Activated naive CD8-positive, alpha-beta T cell (primary cell): ENCODE data around the gene CPEB2.
"Not testable (repeated sequence)": the region's sequence is repeated elsewhere in the genome, so short reads cannot be mapped to it uniquely, and the experiment has no call there.

Source experiments
- H3K27ac Mint-ChIP-seq: one replicate; pipeline ENCODE4 v1.8.0; 2021; ENCODE audit warnings: mixed read lengths
- H3K27me3 Mint-ChIP-seq: one replicate; pipeline ENCODE4 v1.8.0; 2021; ENCODE audit warnings: mixed read lengths
- H3K36me3 Mint-ChIP-seq: one replicate; pipeline ENCODE4 v1.8.0; 2021; ENCODE audit warnings: mixed read lengths
- H3K4me1 Mint-ChIP-seq: one replicate; pipeline ENCODE4 v1.8.0; 2021; ENCODE audit warnings: low read depth, mixed read lengths
- H3K4me3 Mint-ChIP-seq: one replicate; pipeline ENCODE4 v1.8.0; 2021; ENCODE audit warnings: mild to moderate bottlenecking, mixed read lengths
- H3K9me3 Mint-ChIP-seq: one replicate; pipeline ENCODE4 v1.8.0; 2021; ENCODE audit warnings: low read depth, mixed read lengths

Gene CPEB2

GRCh38 chr4:15063341-15063740, 61.1 kb downstream of the CPEB2 start:
- H3K36me3 Mint-ChIP-seq: peaks cover 18% of the 10 kb centered on the region
- H3K4me1 Mint-ChIP-seq: no peaks in the 10 kb centered on the region
- H3K4me3 Mint-ChIP-seq: no peak overlapping the region
- H3K9me3 Mint-ChIP-seq: no peaks in the 10 kb centered on the region
- no peaks in the 10 kb centered on the region for H3K27me3 Mint-ChIP-seq
- H3K27ac Mint-ChIP-seq: no peak overlapping the region

DNA sequence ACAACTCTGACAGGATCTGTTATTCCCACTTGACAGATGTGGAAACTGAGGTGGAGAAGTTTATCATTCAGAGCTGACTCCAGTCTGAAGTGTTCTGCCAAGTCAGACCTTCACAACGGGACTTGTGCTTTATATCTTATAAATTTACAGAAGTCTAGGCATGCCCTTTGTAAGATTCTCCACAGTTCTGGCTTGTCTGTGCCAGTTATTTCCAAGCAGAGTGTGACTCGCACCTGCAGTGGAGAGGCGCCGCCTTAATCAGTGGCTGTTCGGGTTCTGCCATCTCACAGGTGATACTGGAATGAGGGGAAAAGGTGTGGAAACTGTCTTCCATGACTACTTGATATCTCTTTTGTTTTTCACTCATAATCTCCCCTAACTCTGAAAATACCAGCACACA, 63.2 kb downstream of the CPEB2 start:
- H3K27ac Mint-ChIP-seq: no peak overlapping the region
- H3K27me3 Mint-ChIP-seq: no peaks in the 10 kb centered on the region
- no peak overlapping the region for H3K4me3 Mint-ChIP-seq
- H3K4me1 Mint-ChIP-seq: no peaks in the 10 kb centered on the region
- H3K9me3 Mint-ChIP-seq: no peaks in the 10 kb centered on the region
- peaks cover 17% of the 10 kb centered on the region for H3K36me3 Mint-ChIP-seq

DNA sequence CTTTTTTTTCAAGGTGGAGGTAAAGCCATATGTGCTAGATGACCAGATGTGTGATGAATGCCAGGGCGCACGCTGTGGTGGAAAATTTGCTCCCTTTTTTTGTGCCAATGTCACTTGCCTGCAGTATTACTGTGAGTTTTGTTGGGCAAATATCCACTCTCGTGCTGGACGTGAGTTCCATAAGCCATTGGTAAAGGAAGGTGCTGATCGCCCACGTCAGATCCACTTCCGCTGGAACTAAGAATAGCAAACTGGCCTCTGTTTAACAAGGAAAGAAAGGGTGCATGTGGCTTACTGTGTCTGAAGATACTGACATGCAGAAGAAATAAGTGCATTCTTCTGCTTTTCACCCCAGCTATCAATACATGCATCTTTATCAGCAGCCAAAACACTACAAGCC, 63.9 kb downstream of the CPEB2 start:
- Mint-ChIP-seq H3K4me1 (no peaks in the 10 kb centered on the region), H3K4me3 (no peak overlapping the region), H3K9me3 (no peaks in the 10 kb centered on the region), H3K36me3 (peaks cover 22% of the 10 kb centered on the region), H3K27ac (no peak overlapping the region), H3K27me3 (no peaks in the 10 kb centered on the region)

DNA sequence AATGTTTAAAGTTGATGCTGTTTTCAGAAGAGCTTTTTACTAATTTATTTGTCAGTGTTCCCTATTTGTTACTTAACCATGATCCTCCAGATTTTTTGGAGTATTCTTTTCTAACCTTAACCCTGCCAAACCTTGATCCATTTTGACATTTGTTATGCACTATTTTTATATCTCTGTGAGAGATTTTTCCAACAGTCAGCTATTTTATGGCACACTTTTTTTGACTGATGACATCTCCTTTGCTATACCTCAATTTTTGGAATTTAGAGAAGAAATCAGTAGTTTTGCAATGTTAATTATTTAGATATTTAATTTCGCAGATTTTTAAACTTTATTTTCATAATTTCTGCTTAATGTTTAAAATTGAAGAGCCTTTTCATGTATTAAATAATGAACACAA, 66.0 kb downstream of the CPEB2 start:
- Mint-ChIP-seq H3K27ac (no peak overlapping the region), H3K36me3 (peaks cover 25% of the 10 kb centered on the region), H3K4me1 (no peaks in the 10 kb centered on the region), H3K27me3 (no peaks in the 10 kb centered on the region), H3K9me3 (no peaks in the 10 kb centered on the region), H3K4me3 (no peak overlapping the region)

- H3K4me3 Mint-ChIP-seq: no peak overlapping the region
- no peaks in the 10 kb centered on the region for H3K4me1 Mint-ChIP-seq
- no peaks in the 10 kb centered on the region for H3K27me3 Mint-ChIP-seq
- H3K9me3 Mint-ChIP-seq: peaks cover 21% of the 10 kb centered on the region
- H3K36me3 Mint-ChIP-seq: peaks cover 10% of the 10 kb centered on the region
- no peak overlapping the region for H3K27ac Mint-ChIP-seq
Observed at GRCh38 chr4:15075875-15076274, 73.6 kb downstream of the CPEB2 start.

DNA sequence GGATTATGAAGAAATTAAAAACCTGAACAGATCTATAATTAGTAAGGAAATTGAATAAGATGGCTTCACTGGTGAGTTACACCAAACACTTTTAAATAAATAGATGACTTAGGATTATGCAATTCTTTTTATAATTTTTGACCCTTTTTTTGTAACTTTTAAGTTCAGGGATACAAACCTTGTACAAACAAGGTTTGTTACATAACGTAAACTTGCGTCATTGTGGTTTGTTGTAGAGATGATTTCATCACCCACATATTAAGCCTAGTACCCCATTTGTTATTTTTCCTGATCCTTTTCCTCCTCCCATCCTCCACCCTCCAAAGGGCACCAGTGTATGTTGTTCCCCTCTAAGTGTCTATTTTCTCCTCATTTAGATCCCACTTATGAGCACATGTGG, 75.7 kb downstream of the CPEB2 start:
- Mint-ChIP-seq H3K4me3 (no peak overlapping the region), H3K27me3 (no peaks in the 10 kb centered on the region), H3K9me3 (peaks cover 21% of the 10 kb centered on the region), H3K27ac (no peak overlapping the region), H3K4me1 (no peaks in the 10 kb centered on the region), H3K36me3 (peaks cover 5% of the 10 kb centered on the region)

DNA sequence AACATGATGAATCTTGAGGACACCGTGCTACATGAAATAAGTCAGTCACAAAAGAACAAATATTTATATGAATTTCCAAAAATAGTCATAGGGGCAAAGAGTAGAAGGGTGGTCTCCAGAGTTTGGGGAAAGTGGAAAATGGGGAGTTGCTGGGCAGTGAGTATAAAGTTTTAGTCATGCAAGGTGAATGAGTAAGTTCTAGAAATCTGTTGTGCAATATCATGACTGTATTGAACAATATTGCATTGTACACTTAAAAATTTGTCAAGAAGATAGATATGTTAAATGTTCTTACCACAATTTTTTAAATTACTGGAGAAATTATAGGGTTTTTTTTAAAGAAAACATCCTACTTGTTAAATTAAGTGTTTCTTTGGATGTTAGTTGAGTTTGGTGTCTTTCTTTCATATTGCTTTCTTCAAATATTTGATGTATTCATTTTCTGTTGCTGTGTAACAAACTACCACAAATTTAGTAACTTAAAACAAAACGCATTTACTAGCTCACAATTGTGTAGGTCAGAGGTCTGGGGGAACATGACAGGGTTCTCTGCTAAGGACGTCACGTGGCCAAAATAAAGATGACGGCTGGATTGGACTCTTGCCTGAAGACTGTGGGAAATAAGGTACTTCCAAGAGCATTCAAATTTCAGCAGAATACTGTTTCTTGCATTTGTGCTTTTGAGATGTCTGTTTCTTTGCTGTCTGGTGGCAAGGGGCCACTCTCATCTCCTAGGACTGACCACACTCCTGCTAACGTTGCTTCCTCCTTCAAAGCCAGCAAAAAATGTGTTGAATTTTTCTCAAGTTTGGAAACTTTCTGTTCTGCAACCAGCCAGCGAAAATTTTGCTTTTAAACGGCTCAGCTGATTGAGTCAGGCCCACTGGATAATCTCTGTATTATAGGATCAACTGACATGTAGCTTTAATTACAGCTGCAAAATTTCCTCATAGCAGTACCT, 76.7 kb downstream of the CPEB2 start:
- no peak overlapping the region for H3K27ac Mint-ChIP-seq
- no peaks in the 10 kb centered on the region for H3K27me3 Mint-ChIP-seq
- no peaks in the 10 kb centered on the region for H3K4me1 Mint-ChIP-seq
- H3K36me3 Mint-ChIP-seq: no peaks in the 10 kb centered on the region
- H3K4me3 Mint-ChIP-seq: no peak overlapping the region
- H3K9me3 Mint-ChIP-seq: peaks cover 15% of the 10 kb centered on the region

DNA sequence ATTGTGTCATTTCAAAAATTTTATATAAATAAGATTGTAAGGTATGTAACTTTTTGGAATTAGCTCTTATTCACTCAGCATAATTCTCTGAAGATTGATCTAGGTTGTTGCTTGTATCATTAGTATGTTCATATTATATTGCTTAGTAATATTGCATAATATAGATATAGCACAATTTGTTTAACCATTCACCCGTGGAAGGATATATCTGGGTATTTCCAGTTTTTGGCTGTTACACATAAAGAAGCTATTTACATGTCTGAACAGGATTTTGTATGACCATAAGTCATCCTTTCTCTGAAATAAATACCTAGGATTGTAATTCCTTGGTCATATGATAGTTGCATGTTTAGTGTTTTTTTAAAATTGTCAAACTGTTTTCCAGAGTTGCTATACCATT, 82.5 kb downstream of the CPEB2 start:
- H3K36me3 Mint-ChIP-seq: no peaks in the 10 kb centered on the region
- no peaks in the 10 kb centered on the region for H3K9me3 Mint-ChIP-seq
- H3K27ac Mint-ChIP-seq: no peak overlapping the region
- peaks cover 2% of the 10 kb centered on the region for H3K27me3 Mint-ChIP-seq
- H3K4me3 Mint-ChIP-seq: no peak overlapping the region
- H3K4me1 Mint-ChIP-seq: no peaks in the 10 kb centered on the region

- peaks cover 11% of the 10 kb centered on the region for H3K27me3 Mint-ChIP-seq
Observed at GRCh38 chr4:15085762-15086161, 83.5 kb downstream of the CPEB2 start.

GRCh38 chr4:15086259-15086658, 84.0 kb downstream of the CPEB2 start:
- H3K36me3 Mint-ChIP-seq, H3K4me1 Mint-ChIP-seq, H3K27ac Mint-ChIP-seq, H3K9me3 Mint-ChIP-seq, H3K4me3 Mint-ChIP-seq: not testable (repeated sequence)
- peaks cover 13% of the 10 kb centered on the region for H3K27me3 Mint-ChIP-seq

More at GRCh38 chr4:15085762-15086161, 83.5 kb downstream of the CPEB2 start:
- not testable (repeated sequence) for H3K27ac Mint-ChIP-seq, H3K4me3 Mint-ChIP-seq, H3K9me3 Mint-ChIP-seq, H3K4me1 Mint-ChIP-seq, H3K36me3 Mint-ChIP-seq

GRCh38 chr4:15088394-15089035, 86.2 kb downstream of the CPEB2 start:
- Mint-ChIP-seq H3K27ac (no peak overlapping the region), H3K27me3 (peaks cover 13% of the 10 kb centered on the region), H3K4me1 (no peaks in the 10 kb centered on the region), H3K4me3 (no peak overlapping the region), H3K36me3 (no peaks in the 10 kb centered on the region), H3K9me3 (no peaks in the 10 kb centered on the region)

DNA sequence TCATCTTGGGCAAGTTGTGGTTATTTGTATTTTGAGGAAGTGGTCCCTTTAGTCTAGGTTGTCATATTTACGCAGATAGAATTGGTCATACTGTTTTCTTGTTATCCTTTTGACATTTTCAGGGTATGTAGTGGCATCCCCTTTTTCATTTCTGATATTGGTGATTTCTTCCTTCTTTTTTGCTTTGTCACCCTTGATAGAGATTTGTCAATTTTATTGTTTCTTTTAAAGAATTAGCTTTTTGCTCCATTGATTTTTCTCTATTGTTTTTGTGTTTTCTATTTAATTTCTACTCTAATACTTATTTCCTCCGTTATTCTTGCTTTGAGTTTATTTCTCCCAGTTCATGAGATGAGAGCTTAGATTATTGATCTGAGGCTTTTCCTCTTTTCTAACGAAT, 87.7 kb downstream of the CPEB2 start:
- Mint-ChIP-seq H3K36me3 (no peaks in the 10 kb centered on the region), H3K9me3 (no peaks in the 10 kb centered on the region), H3K4me1 (no peaks in the 10 kb centered on the region), H3K27me3 (peaks cover 13% of the 10 kb centered on the region), H3K27ac (no peak overlapping the region), H3K4me3 (no peak overlapping the region)

GRCh38 chr4:15100380-15100779, 98.1 kb downstream of the CPEB2 start:
- H3K9me3 Mint-ChIP-seq: peaks cover 4% of the 10 kb centered on the region
- no peaks in the 10 kb centered on the region for H3K27me3 Mint-ChIP-seq
- H3K4me1 Mint-ChIP-seq: no peaks in the 10 kb centered on the region
- H3K36me3 Mint-ChIP-seq: peaks cover 4% of the 10 kb centered on the region
- no peak overlapping the region for H3K4me3 Mint-ChIP-seq
- H3K27ac Mint-ChIP-seq: no peak overlapping the region

DNA sequence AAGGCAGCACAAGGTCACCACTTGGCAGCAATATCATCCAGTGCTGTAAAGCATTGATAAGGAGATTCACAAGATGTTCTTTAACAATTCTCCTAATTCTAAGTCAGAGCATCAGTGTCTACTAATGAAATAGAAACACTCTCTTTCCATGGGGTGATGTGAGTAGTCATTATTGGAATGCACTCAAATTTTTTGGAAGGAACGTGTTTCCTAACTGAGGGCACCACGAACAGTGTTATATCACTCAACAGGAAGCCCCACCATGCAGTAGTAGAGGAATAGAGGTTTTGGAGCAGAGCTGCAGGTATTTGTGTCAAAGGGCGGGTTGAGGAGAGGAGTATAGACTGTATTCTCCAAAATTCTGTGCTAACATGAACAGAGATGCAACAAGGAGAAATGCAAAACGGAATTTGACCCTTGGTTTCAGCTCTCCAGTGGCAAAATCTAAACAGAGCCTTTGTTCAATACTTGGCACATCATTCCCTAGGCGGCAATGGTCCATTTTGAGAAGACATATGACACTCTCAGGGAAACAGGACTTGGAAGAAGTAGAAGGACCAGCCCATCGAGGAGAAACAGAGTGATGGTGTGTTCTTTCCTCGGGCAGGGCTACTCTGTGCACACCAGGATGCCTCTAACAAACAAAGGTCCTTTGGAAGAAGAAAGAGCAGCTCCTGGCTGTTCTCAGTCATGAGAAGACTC, 98.9 kb downstream of the CPEB2 start:
- Mint-ChIP-seq H3K36me3 (peaks cover 4% of the 10 kb centered on the region), H3K27me3 (no peaks in the 10 kb centered on the region), H3K27ac (no peak overlapping the region), H3K4me3 (no peak overlapping the region), H3K9me3 (peaks cover 4% of the 10 kb centered on the region), H3K4me1 (no peaks in the 10 kb centered on the region)

DNA sequence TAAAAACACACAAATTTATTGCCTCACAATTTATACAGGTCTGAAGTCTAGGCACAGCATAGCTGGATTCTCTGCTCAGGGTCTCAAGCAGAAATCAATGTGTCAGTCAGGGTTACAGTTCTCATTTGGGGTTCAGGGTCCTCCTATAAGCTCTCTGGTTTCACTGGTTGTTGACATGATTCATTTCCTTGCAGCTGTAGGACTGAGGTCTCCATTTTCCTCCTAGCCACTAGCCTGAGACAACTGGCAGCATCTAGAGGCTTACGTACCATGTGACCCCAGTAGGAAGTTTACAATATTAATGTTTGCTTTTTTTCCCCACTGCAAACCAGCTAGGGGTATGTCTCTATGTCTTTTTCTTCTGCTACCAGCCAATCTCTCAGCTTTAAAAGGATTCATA, 102.5 kb downstream of the CPEB2 start:
- Mint-ChIP-seq H3K27me3 (no peaks in the 10 kb centered on the region), H3K4me1 (no peaks in the 10 kb centered on the region), H3K9me3 (no peaks in the 10 kb centered on the region), H3K36me3 (peaks cover 4% of the 10 kb centered on the region), H3K4me3 (no peak overlapping the region), H3K27ac (no peak overlapping the region)
